ENCODE data around the gene SETDB2.

Gene SETDB2

DNA sequence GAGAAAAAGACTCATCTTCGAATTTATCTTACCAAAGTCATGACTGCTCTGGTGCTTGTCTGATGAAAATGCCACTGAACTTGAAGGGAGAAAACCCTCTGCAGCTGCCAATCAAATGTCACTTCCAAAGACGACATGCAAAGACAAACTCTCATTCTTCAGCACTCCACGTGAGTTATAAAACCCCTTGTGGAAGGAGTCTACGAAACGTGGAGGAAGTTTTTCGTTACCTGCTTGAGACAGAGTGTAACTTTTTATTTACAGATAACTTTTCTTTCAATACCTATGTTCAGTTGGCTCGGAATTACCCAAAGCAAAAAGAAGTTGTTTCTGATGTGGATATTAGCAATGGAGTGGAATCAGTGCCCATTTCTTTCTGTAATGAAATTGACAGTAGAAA, 32.5 kb downstream of the SETDB2 start:
- no peak for DNase-seq (ENCODE audit: low read depth)

DNA sequence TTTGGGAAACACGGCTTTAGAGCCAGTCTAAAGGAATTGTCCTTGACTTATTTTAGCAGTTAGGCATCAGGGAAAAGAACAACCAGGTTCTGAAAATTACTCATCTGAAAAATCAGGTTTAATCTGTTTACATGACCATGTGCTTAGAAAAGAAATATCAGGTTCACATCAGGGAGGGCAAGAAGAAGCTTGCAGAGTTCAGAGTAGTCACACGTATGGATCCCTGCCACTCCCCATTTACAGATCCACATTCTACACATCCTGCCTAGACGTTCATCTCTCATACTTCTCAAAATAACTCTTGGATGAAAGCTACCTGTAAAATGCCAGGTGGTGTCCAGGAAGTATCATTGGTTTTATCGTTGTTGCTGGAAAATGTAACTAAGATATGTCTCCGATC, 37.7 kb downstream of the SETDB2 start:
- no peak for DNase-seq (ENCODE audit: low read depth)

DNA sequence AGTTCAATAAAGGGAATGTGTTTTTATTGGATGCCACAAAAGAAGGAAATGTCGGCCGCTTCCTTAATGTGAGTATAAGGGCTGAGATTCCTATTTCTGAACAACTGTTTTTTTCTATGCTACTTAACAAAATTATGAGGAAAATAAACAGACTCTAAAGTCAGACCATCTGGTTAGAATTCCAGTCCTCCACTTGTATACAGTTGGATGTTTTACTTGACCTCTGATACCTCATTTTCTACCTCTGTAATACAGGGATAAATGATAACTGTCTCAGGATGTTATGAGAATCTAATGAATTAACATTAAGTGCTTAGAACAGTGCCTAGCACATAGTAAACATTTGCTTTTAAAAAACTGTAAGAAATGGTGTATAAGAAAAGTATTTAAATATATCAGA, 44.5 kb downstream of the SETDB2 start:
- DNase-seq (ENCODE audit: low read depth): no peak

DNA sequence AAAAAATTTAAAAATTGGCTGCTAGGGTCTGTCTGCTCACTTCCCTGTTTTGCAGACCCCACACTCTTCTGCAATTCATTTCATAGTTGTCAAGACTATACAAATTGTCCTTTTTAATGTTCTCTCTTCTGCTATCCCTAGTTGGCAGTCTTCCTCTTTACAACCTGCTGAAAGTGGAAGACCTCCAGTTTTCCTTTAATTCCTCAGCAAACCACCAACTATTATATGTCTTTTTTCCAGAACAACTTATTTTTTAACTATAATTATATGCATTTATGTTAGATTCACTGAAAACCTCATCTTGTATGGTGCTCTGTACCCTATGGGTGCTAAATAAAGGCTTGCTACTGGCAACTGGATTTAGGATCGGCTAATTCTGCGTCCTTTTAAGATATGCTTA, 50.6 kb downstream of the SETDB2 start:
- no peak for DNase-seq (ENCODE audit: low read depth)

DNA sequence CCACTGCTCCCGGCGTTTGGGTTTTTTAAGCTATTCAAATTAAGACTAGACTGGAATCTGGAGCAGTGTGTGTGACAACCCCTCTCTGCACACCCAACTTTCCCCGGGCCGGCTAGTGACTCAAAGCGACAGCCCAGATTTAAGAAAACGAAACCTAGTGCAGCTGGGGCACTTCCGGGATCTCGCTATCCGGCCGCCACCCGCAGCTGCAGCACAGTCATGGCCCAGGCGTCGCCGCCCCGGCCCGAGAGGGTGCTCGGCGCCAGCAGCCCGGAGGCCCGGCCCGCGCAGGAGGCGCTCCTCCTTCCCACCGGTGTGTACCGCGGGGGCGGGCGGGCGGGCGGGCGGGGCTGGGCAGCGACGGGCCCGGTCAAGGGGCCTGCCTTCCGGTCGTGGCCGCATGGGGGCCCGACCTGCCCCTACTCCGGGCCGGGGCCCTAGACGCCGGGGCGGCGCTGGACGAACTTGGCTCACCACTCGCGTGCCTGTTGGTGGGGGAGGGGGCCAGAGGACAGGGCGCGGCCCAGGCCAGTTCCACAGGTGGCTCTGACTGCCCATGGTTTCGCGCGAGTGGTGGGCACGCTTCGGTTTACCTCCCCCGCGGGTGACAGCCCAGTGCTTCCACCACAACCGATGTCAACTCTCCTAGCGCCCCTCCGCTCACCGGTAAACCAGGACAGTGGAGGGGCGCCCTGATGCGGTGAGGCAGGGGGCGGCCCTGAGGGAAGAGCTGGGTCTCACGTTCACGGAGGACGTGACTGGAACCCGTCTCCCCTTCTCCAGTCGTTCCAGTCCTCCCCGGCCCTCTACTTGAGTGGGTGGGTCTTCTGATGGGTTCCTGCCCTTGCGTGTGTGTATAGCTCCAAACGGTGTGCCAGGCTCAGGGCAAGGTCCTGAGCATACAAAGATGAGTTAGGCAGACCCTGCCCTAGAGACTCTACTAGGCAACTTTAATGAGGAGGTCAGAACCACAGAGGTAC, 52.0 kb downstream of the SETDB2 start, which contains the start of gene PHF11:
TSS of gene PHF11 (plus strand) at position 171 of the 980 bp plus-strand sequence. CDS start at position 220, 49 bp downstream.
- peak; percentile 82 for DNase-seq (ENCODE audit: low read depth)

DNA sequence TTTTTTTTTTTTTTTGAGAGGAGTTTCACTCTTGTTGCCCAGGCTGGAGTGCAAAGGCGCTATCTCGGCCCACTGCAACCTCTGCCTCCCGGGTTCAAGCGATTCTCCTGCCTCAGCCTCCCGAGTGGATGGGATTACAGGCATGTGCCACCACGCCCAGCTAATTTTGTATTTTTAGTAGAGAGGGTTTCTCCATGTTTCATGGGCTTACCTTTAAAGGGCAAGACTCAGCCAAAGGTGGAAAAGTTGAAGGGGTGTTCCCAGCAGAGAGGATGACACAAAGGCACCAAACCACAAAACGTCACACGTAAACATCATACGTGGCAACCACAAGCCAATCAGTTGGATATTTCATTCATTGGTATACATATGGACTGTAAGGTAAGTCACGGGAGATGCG, 52.8 kb downstream of the SETDB2 start:
- DNase-seq (ENCODE audit: low read depth): peak; percentile 53

DNA sequence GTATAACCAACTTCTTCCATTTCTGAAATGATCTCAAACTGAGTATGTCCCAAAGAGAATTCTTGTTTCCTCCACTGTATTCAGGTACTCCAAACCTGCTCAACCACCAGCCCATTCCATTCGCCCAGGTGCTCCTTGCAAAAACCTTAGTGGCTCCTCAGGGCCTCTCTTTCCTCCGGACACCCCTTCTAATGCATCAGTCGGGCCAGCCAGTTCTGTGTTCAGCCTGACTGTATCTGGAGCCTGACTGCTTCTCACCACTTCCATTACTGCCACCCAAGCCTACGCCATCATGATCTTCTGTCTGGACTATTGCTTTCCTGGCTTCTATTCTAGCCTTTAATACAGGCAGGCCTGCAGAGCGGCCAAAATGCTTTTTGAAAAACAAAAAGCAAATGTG, 53.2 kb downstream of the SETDB2 start:
- no peak for DNase-seq (ENCODE audit: low read depth)

DNA sequence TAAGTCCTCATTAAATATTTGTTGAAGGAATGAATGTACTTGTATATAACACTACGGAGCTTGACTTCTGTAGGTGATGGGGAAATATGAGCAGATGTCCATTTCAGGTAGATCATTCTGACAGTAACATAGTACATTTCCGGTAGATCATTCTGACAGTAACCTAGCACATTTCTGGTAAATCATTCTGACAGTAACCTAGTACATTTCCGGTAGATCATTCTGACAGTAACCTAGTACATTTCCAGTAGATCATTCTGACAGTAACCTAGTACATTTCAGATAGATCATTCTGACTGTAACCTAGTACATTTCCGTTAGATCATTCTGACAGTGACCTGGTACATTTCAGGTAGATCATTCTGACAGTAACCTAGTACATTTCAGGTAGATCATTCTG, 54.1 kb downstream of the SETDB2 start:
- no peak for DNase-seq (ENCODE audit: low read depth)

DNA sequence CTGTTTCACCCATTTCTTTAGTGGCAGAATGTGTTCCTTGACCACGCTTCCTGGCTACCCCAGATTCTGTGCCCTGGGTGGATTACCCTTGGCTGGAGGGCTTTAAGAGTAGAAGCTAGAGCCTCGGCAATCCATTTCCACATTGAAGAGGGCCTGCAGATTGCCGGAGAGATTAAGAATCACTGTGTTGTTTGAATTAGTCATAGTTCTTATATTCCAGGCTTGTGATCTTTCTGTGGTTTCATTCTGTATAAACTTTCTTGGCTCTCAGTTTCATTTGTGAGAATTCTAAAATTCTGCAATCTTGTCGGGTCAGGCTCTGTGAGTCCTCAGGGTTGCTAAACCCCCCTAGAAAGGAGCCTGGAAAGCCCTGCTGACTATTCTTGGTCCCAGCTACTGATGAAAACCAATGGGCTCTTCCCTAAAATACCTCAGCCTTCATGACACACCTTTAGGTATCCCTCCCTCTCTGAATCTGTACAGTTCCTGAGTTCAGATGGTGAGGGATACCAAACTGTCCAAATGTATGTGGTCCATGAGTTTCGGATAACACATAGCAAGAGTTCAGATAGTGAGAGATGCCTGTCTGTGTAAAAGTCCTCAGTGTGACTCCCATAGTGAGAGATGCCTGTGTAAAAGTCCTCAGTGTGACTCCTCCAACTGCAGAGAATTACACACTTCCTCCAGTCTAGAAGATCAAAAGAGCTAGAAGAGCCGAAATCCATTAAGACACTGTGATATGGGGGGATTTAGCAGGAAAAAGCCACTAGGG, 56.0 kb downstream of the SETDB2 start:
- DNase-seq (ENCODE audit: low read depth): no peak

DNA sequence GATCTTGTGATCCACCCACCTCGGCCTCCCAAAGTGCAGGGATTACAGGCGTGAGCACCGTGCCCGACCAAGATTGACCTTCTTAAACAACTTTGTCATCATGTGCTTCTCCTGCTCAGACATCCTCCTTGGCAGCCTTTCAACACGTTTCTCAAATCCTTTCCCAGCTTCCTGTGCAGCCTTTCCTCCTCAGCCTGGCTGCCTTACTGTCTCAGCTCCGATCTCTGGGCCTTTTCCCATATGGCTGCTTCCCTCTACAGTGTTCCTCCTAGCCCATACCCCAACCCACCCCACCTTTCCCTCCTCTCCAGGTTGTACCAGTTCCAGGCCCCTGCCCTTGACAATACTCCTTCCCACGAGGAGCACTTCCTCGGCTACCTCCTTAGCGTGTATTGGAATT, 58.9 kb downstream of the SETDB2 start:
- no peak for DNase-seq (ENCODE audit: low read depth)

DNA sequence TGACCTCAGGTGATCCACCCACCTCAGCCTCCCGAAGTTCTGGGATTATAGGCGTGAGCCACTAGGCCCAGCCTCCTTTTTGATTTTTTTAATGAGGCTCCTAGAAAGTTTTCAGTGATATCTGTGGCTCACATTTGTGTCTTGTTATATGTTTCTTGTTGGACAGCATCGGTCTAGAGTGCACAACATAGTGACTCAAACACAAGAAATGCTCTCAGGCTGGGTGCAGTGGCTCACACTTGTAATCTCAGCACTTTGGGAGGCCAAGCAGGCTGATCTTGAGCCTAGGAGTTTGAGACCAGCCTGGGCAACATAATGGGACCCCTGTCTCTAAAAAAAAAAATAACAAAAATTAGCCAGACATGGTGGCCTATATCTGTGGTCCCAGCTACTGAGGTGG, 59.9 kb downstream of the SETDB2 start:
- DNase-seq (ENCODE audit: low read depth): no peak

DNA sequence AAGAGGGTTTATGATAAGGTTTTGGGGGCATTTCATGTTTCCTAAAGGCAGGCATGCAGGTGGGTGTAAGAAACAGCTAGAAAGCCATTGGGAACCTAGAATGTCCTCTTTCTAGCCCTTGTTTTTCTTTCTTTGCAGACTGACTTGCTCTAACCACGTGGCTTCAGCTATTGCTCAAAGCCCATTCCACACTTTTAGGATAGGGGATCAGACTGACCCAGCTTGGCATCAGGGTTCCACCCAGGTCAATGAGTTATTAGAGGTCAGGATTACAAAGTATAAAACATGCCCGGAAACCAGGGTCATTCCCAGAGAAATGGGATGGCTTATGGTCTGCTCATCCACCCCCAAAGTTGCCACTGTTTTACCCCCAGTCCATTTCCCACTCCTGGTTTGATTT, 68.5 kb downstream of the SETDB2 start:
- DNase-seq (ENCODE audit: low read depth): no peak

DNA sequence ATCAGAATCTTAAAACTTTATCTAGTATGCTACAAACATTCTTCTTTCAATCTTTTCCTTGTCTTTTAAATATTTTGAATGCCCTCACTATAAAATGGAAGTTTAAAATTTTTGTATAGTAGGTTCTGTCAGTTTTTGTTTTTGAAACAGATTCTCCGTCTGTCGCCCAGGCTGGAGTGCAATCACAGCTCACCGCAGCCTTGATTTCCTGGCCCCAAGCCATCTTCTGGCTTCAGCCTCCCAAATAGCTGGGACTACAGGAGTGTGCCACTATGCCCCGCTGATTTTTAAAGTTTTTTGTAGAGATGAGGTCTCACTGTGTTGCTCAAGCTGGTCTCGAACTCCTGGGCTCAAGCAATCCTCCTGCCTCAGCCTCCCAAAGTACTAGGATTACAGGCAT, 72.4 kb downstream of the SETDB2 start:
- DNase-seq (ENCODE audit: low read depth): no peak

DNA sequence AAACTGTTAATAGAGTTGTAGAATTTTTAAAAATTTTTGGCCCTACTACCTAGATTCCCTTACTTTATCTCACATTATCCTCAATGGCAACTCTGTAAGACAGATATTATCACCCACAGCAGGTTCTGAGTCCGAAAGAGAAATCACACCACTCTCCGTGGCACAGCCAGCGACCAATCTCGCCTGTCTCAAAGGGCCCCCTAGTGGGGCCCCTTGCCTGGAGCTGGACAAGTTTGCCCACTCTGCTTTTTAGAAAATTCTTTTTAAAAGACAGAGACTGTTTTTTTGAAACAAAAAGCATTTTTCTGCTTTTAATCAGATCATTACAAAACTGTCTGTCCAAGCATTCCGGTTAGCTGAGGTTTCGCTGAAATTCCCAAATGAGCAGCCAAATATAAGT, 73.4 kb downstream of the SETDB2 start:
- DNase-seq (ENCODE audit: low read depth): no peak

DNA sequence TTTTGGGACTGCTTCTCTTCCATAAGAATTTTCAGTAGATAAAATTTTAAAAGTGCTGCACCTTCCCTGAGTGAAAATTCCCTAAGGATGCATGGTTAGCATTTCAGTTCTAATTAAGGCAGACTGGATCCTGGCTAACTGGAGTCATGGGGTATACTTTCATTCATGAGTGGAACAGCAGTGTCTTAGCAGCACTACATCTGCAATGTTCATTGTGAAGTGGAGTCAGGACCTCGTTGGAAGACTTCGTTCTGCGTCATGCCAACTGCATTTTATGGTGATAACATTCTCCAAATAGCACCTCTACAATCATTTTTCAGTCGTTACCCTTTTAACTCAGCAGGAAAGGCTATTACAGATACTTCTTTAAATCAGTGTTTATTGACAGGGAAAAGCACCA, 77.2 kb downstream of the SETDB2 start:
- no peak for DNase-seq (ENCODE audit: low read depth)

DNA sequence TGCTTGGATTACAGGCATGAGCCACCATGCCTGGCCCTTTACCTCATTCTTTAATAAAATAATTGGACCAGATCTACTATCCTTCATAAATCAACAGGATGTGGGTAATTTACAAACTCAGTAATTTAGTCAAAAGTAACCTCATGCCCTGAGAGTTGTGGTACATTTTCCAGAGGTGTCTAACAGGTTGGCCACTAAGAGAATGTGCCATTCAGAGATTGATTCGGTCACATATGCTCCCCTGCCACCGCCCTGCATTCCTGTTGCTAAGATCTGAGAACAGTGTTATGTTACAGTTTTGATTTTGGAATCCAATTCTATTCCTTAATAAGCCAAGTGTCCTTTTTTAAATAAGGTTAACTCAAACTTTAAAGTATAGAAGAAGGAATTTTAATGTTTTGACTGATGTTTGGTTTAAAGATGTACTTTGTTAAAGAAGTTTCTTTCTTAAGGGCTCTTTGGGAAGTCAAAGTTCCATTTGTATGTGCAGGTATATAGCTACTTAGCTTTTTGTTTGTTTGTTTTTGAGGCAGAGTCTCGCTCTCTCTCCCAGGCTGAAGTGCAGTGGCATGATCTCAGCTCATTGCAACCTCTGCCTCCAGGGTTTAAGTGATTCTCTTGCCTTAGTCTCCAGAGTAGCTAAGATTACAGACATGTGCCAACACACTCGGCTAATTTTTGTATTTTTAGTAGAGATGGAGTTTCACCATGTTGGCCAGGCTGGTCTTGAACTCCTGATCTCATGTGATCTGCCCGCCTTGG, 80.8 kb downstream of the SETDB2 start:
- DNase-seq (ENCODE audit: low read depth): no peak

DNA sequence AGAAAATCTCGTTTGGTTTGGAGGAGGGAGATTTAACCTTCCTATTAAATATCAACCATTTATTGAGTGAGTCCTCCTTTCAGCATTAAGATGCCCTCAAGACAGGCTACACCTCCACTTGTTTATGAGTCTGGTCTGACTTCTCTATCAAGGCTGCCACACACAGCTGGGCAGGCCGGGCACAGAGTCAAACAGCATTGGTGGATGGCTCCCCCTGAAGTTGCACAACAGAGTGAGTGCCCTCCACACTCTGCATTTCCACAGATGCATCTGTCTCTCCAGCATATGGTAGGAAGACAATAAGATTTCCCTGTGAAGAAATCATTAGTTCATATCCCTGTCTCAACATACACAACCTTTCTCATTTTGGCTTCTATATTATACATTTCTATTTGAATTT, 83.0 kb downstream of the SETDB2 start:
- DNase-seq (ENCODE audit: low read depth): no peak

DNA sequence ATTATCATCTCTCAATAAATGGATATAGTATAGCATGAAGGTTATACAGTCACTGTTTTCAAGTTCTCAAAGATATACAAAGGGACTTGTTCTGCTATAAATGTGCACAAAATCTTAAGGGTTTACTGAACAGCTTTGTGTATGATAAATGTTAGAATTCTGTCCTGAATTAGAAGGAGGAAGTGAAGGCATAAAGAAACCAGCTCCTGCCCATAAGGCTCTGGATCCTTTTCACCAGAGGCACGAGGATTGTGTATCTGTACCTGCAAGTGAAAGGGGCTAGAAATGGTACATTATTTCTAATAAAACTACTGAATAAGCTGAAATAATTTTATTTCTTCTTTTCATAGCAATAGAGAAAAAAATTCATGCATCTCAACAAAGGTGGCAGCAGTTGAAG, 84.1 kb downstream of the SETDB2 start:
- DNase-seq (ENCODE audit: low read depth): no peak

DNA sequence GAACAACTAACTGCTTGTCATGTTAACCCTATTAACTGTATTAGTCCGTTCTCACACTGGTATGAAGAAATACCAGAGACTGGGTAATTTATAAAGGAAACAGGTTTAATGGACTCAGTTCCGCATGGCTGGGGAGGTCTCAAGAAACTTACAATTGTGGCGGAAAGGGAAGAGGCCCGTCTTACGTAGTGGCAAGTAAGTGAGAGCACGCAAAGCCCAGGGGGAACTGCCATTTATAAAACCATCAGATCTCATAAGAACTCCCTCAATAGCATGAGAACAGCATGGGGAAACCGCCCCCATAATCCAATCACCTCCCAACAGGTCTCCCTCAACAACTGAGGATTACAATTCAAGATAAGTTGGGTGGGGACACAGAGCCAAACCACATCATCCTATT, 86.4 kb downstream of the SETDB2 start:
- DNase-seq (ENCODE audit: low read depth): no peak

DNA sequence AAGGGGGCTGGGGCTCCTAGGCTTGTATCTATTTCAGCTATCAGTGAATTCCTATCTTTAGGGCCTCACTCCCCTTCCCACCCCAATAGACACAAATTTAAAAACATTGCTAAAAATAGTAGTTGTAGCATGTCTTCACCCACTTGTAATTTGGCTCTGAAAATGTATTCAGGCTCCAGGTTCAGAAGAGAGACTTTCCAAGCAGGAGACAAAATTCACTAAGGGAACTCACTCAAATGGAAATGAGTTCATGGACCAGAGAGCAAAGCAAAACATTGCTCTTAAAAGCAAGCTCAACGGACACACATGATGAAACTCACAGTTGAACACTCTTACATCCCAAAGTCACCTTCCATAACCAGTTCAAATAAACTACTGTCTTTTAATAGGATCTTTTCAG, 88.5 kb downstream of the SETDB2 start:
- no peak for DNase-seq (ENCODE audit: low read depth)

DNA sequence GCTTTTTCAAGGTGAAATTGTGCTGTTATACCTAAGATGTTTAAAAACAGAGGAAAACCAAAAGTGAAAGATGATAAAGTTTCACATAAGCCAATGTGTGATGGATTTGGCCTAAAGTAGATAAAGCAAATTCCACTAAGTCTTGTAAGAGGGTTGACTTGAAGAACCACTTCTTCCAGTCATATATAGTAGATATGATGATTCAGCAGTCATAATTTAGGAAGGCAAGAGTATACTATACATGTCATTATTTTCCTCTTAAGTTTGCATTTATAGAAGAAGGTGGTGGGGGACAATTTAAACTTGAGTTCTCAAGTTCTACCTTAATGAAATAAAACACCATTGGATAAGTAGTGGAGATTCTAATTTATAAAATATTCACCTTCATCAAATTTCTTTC, 88.9 kb downstream of the SETDB2 start:
- DNase-seq (ENCODE audit: low read depth): no peak

DNA sequence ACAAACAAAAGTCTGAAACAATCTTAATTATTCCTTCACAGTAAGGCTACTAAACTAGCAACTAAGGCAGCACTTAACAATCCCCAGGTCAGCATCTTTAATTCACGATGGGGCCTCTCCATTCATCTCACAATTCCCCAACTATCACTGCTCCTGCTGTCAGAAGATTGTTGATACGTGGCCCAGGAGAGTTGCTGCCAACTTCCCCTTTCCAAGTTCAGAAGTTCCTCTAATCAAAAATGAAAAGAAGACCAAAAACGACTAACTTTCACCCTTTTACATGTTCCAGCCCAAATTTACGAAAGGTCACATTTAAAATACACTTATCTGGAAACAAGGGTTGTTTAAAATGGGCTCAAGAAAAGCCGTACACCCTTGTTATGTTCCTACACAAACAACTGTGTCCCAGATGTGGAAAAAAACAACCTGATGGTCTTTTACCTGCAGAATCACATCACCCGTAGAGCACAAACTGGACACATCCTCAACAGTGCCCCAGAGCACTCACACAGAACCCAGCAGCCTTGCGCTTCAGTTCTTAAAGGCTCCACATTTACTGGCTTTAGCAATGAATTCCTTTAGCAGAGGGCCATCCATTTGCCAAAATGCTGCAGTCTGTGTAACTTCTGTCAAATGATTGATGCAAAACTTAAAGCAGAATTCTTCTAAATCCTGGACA, 89.7 kb downstream of the SETDB2 start:
- no peak for DNase-seq (ENCODE audit: low read depth)
